NT2/D1 (cell line): Measurements from ENCODE around the gene GFRA4.
"Not testable (repeated sequence)": the region's sequence is repeated elsewhere in the genome, so short reads cannot be mapped to it uniquely, and the experiment has no call there.

Experiments
- DNase-seq: peaks from one replicate; pipeline ENCODE4 v3.0.0-alpha.2; 2011; ENCODE audit warnings: low read depth, low spot score
- H3K27me3 ChIP-seq: 2 replicates; pipeline ENCODE4 v1.6.0; 2011; ENCODE audit warnings: mild to moderate bottlenecking; ENCODE audit not compliant: insufficient read length, insufficient read depth
- H3K36me3 ChIP-seq: 2 replicates; pipeline ENCODE4 v1.6.1; 2011; ENCODE audit warnings: mild to moderate bottlenecking, low read length, mixed read lengths; ENCODE audit not compliant: insufficient read depth, insufficient read length
- H3K4me1 ChIP-seq: 2 replicates; pipeline ENCODE4 v1.5.1; 2011; ENCODE audit not compliant: insufficient read depth, insufficient read length
- H3K4me3 ChIP-seq: 2 replicates; pipeline ENCODE4 v1.5.1; 2011; ENCODE audit warnings: low read depth; ENCODE audit not compliant: insufficient read length
- H3K9ac ChIP-seq: 2 replicates; pipeline ENCODE4 v1.6.0; 2011; ENCODE audit warnings: low read depth; ENCODE audit not compliant: insufficient read length
- H3K9me3 ChIP-seq: 2 replicates; pipeline ENCODE4 v1.5.1; 2011; ENCODE audit warnings: mild to moderate bottlenecking, low read length; ENCODE audit not compliant: insufficient read depth
- SUZ12 ChIP-seq: IDR thresholded peaks from 2 replicates; pipeline ENCODE4 v1.6.1; 2011; ENCODE audit not compliant: insufficient read length, insufficient read depth; ENCODE audit errors: extremely low read depth
- YY1 ChIP-seq: IDR thresholded peaks from 2 replicates; pipeline ENCODE4 v1.6.1; 2011; ENCODE audit not compliant: insufficient read length, insufficient read depth
- ZNF274 ChIP-seq: IDR thresholded peaks from 2 replicates; pipeline ENCODE4 v1.6.1; 2011; ENCODE audit warnings: mild to moderate bottlenecking, low read depth, low read length

Gene GFRA4

DNA sequence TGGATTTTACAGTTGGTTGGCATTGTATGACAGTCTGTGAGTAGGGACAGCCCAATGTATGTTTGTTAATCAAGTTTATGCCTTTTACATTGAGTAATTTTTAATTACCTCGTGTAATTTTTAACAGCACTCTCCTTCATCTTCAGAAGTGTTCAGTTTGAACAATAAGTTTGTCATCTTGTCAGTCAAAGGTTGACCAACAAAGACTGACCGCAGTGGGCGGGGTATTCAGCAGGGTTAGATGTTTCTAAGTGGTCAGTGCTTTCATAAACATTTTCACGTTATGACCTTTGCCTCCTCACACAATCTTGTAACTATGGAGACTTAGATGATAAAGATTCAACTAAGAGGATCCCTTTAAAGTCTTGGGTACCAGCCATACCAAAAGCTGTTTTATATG lies 40.8 kb downstream of the GFRA4 start:
- TF ChIP-seq SUZ12 (no peak), YY1 (no peak), ZNF274 (no peak)
- Histone ChIP-seq H3K36me3 (no peaks in the 10 kb centered on the region), H3K9me3 (no peaks in the 10 kb centered on the region), H3K9ac (no peak overlapping the region), H3K4me3 (no peak overlapping the region), H3K4me1 (no peaks in the 10 kb centered on the region), H3K27me3 (no peaks in the 10 kb centered on the region)
- no peak for DNase-seq

DNA sequence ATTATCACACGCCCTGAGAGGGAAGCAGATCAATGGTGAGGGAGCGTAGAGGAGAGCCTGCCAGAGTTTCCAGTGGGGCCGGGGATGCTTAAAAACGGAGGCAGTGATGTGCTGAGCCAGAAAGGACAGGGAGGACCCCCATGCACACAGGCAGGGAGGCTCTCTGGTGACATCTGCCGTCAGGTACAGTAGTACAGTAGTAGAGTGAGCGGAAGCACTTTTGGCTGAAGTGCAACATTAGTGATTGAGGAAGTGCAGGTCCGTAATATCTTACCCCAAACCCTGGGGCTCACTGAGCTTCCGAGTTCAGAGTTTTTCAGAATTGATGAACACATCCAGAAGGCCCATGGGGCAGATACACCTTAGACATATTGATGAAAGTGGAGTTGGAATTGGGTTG lies 42.1 kb downstream of the GFRA4 start:
- no peak for TF ChIP-seq SUZ12
- no peak for TF ChIP-seq YY1
- no peak for TF ChIP-seq ZNF274
- Histone ChIP-seq H3K4me1 (no peaks in the 10 kb centered on the region), H3K9me3 (no peaks in the 10 kb centered on the region), H3K36me3 (no peaks in the 10 kb centered on the region), H3K9ac (no peak overlapping the region), H3K27me3 (no peaks in the 10 kb centered on the region), H3K4me3 (no peak overlapping the region)
- DNase-seq = no peak

DNA sequence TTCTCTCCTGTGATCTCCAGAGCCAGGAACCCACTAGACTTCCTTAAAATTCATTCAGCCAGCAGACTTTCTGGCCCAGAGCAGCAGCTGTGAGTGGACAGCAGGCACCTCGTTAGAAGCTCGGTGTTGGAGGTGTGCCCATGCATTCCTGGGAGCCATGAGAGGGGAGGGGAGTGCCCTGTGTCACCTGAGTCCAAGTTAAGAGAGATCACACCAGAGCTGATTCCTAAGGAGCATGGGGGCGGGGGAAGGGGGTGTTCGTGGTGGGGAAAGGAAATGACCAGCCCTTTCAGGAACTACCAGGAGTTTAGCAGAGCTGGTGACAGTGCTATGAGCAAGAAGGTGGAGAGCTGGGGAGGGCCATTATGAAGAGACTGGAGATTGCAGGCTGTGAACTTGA lies 46.9 kb downstream of the GFRA4 start:
- H3K27me3 ChIP-seq = no peaks in the 10 kb centered on the region
- DNase-seq = no peak
- H3K4me1 ChIP-seq = no peaks in the 10 kb centered on the region
- no peaks in the 10 kb centered on the region for H3K9me3 ChIP-seq
- no peaks in the 10 kb centered on the region for H3K36me3 ChIP-seq
- H3K4me3 ChIP-seq = no peak overlapping the region
- TF ChIP-seq SUZ12 (no peak), YY1 (no peak), ZNF274 (no peak)
- no peak overlapping the region for H3K9ac ChIP-seq

DNA sequence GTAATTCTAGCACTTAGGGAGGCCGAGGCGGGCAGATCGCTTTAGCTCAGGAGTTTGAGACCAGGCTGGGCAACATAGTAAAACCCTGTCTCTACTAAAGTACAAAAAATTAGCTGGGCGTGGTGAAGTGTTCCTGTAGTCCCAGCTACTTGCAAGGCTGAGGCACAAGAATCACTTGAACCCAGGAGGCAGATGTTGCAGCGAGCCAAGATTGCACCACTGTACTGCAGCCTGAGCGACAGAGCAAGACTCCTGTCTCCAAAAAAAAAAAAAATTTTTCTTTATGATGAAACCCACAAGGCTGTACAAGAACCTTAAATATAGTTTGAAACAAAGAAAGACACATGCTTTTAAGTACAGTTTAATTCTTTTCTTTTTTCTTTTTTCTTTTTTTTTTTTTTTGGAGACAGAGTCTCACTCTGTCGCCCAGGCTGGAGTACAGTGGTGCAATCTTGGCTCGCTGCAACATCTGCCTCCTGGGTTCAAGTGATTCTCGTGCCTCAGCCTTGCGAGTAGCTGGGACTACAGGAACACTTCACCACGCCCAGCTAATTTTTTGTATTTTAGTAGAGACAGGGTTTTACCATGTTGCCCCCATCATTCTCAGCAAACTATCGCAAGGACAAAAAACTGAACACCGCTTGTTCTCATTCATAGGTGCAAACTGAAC lies 47.9 kb downstream of the GFRA4 start:
- H3K9ac ChIP-seq, H3K27me3 ChIP-seq, DNase-seq, H3K4me1 ChIP-seq, H3K9me3 ChIP-seq, H3K4me3 ChIP-seq, H3K36me3 ChIP-seq: not testable (repeated sequence)

DNA sequence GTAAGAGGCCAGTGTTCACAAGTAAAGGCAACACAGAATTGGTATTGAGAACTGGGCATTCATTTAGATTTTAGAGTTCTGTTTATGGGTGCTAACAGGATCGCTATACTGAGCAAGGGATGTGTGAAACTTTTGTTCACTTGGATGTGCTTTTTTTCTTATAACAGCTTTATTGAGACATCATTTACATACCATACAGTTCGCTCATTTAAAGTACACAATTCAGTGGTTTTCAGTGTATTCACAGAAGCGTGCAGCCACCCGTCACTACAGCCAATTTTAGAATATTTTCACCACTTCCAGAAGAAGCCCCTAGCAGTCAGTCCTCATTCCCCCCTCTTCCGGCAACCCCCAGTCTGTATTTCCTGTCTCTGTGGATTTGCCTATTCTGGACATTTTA lies 48.7 kb downstream of the GFRA4 start:
- DNase-seq = no peak
- Histone ChIP-seq H3K36me3 (no peaks in the 10 kb centered on the region), H3K4me1 (no peaks in the 10 kb centered on the region), H3K4me3 (no peak overlapping the region), H3K9me3 (no peaks in the 10 kb centered on the region), H3K27me3 (no peaks in the 10 kb centered on the region), H3K9ac (no peak overlapping the region)
- TF ChIP-seq ZNF274 = no peak
- no peak for TF ChIP-seq SUZ12
- TF ChIP-seq YY1 = no peak

DNA sequence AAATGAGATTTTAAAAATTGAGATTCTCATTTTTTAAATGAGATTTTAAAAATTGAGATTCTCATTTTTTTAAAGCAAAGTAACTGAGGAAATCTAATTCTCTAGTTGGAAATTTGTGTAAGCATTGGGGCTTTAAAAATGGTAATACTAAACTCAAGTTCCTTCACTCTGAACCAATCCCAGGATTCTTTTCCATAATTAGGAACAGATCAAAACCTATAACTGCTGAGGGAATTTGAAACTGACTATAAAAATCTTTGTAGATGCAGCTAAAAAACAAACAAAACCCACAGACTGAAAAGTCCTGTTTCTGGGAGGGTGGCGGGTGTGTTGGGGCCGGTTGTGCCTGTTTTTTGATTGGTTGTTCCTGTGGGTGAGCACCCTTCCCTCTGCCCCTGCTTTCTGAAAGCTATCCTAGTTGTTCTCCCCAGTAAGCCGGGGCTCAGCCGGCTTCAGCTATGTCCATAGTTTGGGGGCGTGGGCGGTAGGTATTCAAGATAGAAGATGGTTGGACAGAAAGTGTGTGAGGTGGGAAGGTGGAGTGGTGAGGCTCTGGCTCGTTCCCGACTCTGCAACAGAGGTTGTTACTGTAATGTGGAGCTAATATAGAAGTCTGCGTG lies 49.3 kb downstream of the GFRA4 start:
- DNase-seq = no peak
- no peak overlapping the region for H3K9ac ChIP-seq
- no peak overlapping the region for H3K4me3 ChIP-seq
- H3K36me3 ChIP-seq = no peaks in the 10 kb centered on the region
- H3K27me3 ChIP-seq = no peaks in the 10 kb centered on the region
- no peak for TF ChIP-seq SUZ12
- no peak for TF ChIP-seq YY1
- no peak for TF ChIP-seq ZNF274
- H3K4me1 ChIP-seq = no peaks in the 10 kb centered on the region
- no peaks in the 10 kb centered on the region for H3K9me3 ChIP-seq

DNA sequence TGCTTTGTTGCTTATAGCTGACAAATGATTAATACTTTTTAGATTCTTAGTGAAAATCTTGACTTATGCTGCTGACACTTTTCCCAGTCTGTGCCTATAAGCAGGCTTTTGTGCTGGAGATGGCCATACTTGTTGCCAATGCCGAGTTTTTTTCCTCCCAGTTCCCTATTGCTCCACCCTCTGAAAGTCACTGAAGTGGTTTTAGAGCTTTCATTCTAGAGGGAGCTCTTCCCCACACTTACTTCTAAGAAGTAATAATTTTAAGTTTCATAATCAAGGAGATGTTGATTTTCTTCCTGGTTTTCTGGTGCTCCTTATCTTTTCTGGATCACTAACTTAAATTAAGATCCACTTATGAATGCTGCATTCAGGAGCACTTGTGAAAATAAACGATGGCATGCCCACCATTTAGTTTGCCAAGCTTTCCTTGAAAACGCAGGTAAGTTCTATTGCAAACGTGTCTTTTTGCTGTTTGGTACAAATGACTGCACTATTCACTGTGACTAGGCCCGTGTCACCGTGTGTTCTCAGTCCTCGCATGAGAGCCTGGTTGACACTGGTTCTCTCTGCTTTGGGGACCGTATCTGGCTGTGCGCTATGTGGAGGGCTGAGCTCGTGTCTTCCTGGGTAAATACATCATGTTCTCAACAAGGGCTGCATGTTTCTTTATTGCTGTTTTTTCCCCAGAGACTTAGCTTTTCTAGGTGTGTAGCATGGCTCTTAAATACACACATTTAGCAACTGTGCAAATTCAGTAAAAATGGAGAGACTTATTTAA lies 50.2 kb downstream of the GFRA4 start:
- no peak overlapping the region for H3K4me3 ChIP-seq
- no peaks in the 10 kb centered on the region for H3K4me1 ChIP-seq
- no peaks in the 10 kb centered on the region for H3K9me3 ChIP-seq
- no peak overlapping the region for H3K9ac ChIP-seq
- no peak for TF ChIP-seq ZNF274
- TF ChIP-seq SUZ12 = no peak
- H3K27me3 ChIP-seq = no peaks in the 10 kb centered on the region
- no peak for DNase-seq
- no peaks in the 10 kb centered on the region for H3K36me3 ChIP-seq
